Prostate gland (tissue), 2 donors: ENCODE results near the gene PCMTD2.

ENCODE experiments used
- POLR2A ChIP-seq: fragments of 450-650 bp; IDR thresholded peaks from one replicate; pipeline ENCODE4 v1.6.1; 2016; ENCODE audit warnings: antibody characterized with exemption, mild to moderate bottlenecking
- TF ChIP-seq, protein P1 (sequence below), 4 experiments: fragments of 200-600 bp in 2 of 4; fragments of 450-650 bp in 2 of 4; sonication (generic) in 2 of 4; IDR thresholded peaks; 1 replicate in 3 of 4; 2 replicates in 1 of 4; pipeline ENCODE4 v1.5.1; 2016 to 2019; ENCODE audit warnings: antibody characterized with exemption in 4 of 4, mild to moderate bottlenecking in 2 of 4, moderate library complexity in 2 of 4

GRCh38 chr20:64228086-64228653 lies 27.4 kb upstream of the PCMTD2 start:
- TF ChIP-seq, protein P1, sequence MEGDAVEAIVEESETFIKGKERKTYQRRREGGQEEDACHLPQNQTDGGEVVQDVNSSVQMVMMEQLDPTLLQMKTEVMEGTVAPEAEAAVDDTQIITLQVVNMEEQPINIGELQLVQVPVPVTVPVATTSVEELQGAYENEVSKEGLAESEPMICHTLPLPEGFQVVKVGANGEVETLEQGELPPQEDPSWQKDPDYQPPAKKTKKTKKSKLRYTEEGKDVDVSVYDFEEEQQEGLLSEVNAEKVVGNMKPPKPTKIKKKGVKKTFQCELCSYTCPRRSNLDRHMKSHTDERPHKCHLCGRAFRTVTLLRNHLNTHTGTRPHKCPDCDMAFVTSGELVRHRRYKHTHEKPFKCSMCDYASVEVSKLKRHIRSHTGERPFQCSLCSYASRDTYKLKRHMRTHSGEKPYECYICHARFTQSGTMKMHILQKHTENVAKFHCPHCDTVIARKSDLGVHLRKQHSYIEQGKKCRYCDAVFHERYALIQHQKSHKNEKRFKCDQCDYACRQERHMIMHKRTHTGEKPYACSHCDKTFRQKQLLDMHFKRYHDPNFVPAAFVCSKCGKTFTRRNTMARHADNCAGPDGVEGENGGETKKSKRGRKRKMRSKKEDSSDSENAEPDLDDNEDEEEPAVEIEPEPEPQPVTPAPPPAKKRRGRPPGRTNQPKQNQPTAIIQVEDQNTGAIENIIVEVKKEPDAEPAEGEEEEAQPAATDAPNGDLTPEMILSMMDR (IDR thresholded peaks at IDR 0.05) = no peak
- no peak for TF ChIP-seq POLR2A
